Fibroblast of skin of scalp (primary cell): ENCODE measurements around the gene ASAP2.

Experiments used
- DNase-seq: peaks from one replicate; pipeline ENCODE4 v3.0.0-alpha.2; 2013

Gene ASAP2

DNA sequence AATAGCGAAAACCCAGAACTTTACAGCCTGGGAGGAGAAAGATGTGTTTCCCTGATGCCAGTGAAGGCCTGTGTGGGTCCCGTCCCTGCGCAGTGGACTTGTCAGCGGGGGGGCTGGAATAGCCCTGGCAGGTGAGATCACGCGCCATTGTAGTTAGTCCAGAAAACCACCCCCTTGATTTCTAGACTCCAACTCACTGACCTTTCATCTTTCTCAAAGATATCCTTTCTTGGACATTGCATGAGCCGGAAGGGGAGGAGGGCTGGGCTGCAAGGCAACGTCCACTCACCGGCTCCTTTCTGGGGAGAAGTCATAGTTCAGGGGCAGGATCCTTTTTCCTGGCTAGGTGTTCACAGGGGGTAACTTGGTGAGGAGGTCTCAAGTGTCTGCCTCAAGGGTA, 22.3 kb upstream of the ASAP2 start:
- no peak for DNase-seq

DNA sequence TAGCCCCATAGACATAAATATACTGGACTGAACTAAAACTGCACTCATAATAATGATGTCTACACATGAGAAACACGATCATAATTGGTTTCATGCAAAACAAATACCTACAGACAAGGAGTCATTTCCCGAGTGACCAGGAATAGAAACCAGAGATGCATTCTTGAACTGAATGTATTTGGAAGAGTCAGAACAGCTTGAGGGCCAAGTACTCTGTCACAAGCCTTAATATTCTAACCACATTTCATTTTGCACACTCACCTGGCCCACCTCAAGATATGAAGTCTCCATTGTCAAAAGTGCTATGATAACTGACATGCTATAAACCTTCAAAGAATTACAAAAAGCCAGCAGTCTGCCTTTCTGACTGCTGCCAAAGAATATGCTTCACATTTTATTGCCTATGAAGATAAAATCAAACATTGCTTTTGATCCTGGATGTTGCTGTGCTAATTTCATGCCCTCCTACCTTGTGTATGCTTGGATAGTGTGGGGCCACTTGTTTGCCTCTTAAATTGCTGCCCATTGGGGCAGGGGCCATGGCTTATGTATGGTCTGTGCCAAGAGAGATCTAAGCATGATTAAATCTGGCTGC, 18.9 kb upstream of the ASAP2 start:
- DNase-seq, result peak; percentile 47

DNA sequence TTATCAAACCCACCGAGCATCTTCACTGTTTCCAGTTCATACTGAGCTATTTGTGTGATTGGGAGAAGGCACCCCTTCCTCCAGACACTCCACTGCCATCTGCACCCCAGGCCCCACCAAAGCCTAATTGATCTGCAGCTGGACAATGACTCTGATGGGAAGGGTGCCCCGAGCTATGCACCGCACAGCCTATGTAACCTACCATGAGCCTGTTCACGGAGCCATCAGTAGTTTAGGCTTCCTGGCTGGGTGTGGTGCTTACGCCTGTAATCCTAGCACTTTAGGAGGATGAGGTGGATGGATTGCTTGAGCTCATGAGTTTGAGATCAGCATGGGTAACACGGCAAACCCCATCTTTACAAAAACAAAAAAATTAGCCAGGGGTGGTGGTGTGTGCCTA, 17.8 kb upstream of the ASAP2 start:
- no peak for DNase-seq

DNA sequence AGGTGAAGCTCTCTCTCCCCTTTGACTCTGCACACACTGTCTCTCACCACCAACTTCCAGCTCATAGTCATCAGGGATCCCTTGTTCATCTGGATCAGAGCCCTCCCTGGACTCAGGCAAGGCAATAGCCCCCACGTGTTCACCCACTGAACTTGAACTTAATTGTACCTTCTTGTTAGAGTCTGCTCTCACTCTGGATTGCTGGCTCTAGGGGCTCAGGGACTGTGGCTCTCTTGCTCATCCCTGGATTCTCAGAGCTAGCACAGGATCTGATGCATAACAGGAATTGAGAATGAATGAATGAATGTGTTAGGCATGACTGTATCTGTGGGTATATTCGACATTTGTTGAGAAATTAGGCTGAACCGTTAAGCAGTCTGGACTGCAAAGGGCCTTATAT, 16.7 kb upstream of the ASAP2 start:
- no peak for DNase-seq

DNA sequence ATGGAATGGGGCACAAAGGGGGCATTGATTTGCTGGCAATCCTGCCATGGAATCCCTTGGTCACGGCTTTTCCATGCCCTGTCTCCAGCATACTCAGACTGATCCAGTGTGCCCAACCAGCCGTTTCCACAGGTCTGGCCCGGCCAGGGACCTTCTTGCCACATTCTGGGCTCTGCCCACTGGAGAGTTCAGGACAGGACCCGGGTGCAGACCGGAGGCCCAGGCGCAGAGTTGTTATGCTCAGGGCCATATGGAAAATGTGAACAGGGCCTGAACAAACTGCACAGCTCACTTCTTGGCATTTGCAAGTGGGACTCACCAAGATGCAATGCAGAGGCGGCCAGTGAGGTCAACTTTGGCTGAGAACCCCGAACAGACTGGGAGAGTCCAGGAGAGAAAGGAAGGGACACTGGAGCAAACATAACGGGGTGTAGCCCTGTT, 15.6 kb upstream of the ASAP2 start:
- DNase-seq, result peak; percentile 93

DNA sequence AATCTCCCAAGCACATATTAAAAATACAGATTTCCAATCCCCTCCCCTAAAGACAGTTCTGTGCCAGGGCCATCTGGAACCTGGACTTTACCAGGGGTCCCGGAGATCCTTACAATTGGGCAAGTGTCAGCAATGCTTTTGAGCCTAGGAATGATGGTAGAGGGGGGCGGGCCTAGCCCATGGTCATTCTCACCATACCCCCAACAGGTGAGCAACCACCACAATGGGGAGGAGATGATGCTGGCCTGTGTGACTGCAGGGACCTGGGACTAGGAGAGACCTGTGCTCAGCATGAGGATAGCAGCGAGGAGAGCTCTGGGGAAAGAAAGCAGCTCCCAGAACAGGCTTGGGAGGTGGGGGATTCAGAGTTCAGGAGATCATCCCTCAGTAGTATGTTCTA, 13.9 kb upstream of the ASAP2 start:
- DNase-seq, result no peak

DNA sequence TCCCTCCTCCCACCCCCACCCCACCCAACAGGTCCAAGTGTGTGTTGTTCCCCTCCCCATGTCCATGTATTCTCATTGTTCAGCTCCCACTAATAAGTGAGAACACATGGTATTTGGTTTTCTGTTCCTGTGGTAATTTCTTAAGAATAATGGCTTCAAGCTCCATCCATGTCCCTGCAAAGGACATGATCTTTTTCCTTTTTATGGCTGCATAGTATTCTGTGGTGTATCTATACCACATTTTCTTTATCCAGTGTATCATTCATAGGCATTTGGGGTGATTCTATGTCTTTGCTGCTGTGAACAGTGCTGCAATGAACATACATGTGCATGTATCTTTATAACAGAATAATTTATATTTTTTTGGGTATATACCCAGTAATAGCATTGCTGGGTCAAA, 12.3 kb upstream of the ASAP2 start:
- DNase-seq, result no peak

DNA sequence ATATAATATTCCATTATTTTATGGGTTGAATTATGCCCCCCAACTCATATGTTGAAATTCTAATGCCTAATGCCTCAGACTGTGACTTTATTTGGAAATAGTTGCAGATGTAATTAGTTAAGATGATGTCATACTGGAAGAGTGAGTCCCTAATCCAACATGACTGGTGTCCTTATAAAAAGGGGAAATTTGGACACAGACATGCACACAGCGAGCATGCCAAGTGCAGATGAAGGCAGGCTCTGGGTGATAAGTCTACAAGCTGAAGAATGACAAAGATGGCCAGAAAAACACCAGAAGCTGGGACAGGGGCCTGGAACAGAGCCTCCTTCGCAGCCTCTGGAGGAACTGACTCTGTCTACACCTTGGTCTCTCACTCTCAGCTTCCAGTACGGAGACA, 10.0 kb upstream of the ASAP2 start:
- no peak for DNase-seq

DNA sequence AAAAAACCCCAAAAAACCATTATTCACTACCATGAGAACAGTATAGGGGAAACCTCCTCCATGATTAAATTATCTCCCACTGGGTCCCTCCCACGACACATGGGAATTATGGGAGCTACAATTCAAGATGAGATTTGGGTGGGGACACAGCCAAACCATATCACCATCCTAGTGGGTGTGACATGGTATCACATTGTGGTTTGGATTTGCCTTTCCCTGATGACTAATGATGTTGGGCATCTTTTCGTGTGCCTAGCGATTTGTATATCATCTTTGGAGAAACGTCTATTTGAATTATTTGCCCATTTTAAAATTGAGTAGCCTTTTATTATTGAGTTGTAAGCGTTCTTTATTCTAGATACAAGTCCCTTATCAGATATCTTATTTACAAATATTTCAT, 8.7 kb upstream of the ASAP2 start:
- no peak for DNase-seq

DNA sequence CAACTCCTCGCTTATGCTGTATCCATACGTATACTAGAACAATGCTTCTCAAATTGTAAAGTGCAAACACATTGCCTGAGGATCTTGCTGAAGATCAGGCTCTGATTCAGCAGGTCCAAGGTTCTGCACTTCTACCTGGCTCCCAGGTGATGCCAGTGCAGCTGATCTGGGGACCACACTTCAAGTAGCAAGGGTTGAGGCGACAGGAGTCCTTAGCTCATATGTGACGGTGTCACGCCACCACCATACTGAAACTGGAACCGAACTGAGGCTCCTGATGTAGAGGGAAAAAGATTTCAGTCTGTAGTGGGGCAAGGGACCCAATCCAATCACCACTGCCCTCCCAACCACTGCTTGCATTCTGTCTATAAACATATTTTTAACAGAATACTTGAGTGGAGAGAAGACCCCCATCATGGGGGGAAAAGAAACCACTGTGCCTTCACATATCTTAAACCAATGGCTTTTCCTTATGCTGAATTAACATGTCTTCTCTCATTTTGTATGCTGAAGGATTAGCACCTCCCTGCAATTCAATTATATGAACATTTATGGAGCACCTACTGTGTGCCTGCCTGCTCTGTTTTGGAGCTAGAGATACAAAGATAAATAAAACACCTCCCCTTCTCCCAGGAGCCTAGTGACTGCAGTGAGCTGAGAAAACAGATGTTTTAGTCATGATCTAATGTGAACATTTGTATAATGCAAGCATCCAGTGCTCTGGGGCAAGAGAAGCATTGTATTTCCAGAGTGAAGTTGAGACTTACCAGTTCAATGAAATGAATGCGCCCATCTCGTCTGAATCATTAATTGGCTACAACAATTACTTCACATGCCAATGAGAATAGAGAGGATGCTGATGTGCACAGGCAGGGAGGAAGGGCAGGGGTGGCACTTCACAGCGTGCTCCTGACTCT, 6.6 kb upstream of the ASAP2 start:
- peak; percentile 61 for DNase-seq

DNA sequence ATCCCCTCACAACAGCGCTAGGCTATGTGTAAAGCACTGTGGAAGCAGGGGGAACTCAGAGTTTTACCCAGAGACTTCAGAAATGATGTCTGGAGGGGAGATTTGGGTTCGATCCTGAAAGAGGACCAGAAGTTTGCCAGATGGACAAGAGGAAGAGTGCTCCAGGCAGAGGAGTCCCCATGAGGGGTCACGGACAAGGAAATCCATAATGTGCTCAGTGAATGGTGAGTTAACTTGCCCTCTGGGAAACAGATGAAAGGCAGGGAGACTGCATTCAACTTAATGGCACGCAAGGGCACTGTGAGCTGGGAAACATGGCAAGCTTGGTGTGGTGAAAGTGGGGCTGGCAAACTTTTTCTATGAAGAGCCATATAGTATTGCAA, 6.0 kb upstream of the ASAP2 start:
- DNase-seq, result no peak

DNA sequence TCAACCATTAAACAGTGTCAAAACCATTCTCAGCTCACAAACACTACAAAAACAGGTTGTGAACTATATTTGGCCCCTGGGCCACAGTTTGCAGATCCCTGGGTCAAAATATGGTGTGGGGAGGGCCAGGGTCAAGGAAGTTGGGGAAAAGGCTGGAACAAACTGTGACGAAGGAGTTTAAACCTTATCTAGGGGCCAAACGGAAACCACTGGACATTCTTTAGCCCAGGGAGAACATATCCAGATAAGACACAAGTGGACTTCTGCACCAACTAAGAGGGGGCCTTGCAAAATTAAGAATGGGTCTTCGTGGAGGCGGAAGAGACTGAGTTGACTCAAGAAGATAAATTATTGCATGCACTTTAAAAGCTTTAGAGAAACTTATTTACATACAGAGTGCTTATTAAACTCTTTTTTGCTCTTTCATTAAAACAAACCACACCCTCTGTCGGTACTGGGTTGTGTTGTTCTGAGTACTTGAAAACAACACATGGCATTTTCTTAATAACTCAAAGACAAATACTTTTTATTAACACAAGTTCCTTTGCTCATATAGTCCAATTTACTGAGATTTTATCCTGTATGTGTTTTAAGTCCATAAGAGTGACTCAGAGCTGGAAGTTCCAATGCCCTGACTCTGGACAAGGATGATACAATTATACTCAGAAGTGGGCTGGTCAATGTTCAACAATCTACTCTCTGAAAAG, 5.3 kb upstream of the ASAP2 start:
- DNase-seq, result peak; percentile 63

DNA sequence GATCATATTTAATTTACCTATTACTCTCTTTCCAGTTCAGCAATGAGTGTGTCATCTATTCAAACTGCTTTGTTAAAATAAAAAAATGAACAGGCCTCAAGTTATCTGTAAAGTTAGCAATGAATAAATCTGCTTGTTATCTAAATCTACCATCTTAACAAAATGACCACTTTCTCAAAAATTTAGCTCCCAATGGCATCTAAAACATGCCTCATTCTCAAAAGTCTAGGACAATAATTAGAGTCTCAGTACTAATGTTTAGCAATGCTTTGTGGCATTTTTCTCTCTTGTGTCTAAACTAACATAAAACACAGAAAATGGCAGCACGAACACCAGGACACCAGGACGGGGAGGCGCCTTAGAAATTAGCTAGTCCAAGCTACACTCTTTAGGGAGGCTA, 3.6 kb upstream of the ASAP2 start:
- no peak for DNase-seq

DNA sequence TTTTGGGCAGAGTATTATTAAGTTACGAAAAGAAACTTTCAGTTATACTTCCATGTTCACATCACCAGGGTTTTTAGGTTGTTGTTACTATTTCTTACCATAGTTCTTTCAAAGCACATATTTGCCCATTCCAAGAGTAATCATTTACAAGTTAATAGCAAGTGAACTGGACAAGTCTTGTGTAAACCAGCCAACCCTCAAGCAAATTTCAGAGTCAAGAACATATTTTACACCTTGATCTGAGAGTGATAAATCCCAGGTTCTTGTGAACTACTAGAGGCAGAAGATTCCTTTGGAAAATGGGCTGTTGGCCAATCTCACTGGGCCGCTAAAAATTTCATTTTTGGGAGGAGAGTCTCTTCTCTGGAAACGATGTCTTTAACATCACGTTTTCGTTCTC, 2.7 kb upstream of the ASAP2 start:
- no peak for DNase-seq

DNA sequence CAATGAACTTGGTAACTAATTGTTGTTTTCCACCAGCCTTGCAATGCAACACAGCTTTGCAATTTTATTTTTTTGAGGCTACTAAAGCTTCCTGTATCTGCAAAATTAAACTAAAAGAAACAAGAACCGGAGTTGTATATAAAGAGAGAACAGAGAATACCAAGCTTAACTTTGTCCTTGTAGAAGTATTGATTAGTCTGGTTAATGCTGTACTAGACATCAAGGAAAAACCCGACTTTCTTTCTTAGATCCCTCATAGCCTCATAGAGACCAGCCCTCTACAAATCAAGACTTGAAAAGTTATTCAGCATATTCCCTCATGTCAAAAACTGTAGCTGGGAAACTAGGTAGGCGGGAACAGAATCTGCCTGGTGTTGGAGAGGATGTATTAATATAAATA, 1.7 kb upstream of the ASAP2 start:
- DNase-seq, result no peak

DNA sequence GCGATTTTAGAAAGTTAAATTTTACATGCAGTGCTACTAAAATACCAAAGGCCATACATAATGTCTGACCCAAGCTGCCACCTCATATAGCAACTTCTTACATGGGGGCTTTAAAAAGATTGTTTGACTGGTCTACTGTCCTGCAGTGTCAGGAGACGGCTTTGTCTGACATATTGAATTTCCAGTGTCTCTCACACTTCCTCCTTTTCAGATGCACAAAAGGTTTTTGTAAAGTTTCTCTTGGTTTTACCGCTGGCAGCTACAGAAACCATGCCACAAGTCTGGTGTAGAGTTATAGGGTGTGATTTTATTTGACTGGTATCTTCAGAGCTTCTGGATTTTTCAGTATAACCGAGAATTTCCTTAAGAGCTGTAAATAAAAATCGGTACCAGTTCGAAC, 1.1 kb upstream of the ASAP2 start:
- no peak for DNase-seq

DNA sequence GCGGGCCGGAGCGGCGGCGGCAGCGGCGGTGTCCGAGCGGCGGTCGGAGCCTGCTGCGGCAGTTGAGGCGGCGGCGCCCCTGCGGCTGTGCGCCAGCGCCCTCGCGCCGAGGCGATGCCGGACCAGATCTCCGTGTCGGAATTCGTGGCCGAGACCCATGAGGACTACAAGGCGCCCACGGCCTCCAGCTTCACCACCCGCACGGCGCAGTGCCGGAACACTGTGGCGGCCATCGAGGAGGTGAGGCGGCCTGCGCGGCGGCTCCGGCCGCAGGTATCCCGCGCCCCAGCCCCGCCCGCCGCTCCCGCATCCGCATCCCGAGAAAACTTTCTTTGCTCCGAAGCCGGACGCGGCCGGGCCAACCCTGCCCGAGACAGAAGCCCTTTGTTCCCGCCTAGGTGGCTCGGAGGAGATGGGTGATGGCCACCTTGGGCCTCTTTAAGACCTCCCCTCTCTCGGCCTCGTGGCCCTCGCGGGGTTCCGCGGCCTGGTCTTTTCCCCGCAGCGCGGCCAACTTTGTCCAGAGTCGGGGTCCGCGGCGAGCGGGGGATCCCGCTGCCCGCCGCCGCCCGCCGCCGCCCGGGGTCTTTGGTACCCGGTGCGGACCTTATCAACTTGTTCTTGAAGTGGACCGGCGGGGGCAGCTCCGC, 504 bp downstream of the ASAP2 start:
- DNase-seq, result peak; percentile 35

DNA sequence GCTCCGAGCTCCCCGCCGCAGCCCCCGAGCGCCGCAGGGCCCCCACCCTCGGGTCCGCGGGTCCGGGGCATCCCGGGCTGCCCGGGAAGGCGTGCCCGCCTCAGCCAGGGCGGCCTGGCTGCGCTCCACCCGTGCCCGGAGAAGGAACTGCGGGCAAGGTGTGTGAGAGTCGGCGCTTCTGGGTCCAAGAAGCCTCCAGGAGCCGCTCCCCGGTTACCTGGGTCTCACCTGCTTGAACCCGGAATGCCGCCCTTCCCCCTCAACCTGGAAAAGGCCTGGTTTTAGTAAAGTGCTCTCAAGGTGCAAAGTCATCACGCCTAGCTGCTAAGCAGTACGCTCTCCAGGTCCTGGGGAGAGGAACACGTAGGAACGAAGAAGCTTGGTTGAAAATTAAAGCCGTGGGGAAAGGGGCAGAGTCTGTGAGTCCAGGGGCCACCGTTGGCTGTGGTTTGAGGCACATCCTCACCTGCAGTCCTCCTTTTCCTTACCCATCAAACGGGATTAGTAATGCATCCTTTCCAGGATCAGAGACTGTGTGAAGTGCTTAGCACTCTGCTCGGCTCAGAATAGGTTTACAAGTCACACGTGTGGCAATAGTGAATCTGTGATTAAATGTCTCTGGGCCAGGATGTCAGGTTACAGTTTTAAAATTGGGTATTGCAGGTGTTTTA, 1.2 kb downstream of the ASAP2 start:
- DNase-seq, result no peak

DNA sequence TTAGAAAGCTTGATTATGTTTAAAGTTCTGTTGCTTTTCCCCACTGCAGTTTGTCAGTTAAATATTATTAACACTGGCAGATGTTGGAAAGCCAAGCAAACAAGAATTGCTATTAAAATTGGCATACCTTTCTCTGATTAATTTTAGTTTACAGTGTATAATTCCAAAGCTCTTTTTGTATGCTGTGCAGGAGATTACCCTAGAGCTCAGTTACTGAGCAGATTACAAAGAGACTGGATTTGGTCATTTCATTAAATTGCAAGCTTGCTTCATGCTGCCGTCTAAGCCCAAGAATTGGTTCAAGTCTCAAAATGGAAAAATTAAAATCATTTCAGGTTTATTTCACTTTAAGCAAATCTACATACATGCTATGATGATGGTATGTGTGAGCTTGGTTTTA, 2.3 kb downstream of the ASAP2 start:
- no peak for DNase-seq

DNA sequence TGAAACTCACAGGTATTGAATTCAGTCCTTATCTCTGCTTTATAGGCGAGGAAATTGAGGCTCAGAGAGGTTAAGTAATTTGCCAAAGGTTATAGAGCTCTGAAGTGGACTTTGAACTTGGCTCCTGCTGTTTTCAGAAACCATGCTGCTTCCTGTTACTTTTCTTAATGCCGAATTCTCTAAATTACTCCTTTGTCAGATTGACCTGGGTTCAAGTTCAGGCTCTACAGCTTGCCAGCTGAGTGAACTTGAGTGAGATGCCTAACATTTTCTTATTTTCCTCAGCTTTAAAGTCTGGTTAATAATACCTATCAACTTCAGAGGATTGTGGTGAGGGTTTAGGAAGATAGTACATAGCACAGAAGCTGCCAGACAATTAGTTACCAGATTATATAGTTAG, 3.4 kb downstream of the ASAP2 start:
- DNase-seq, result no peak

DNA sequence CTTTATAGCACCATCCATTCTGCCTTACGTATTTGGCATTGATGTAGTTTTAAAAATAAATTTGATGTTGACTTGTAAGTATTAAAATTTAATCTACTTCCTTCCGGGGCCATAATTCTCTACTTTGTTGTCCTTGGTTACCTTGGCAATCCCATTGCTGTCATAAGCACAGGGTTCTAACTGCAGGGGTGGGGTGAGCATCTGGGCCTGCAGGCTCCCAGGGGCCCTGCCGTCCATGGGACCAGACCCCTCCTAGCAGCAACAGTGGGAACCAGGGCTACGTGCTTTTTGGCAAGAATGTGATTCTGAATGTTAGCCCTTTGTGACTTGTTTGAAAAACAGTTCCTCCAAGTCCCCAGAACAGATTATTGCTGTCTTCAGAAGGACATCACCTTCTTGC, 4.9 kb downstream of the ASAP2 start:
- no peak for DNase-seq

DNA sequence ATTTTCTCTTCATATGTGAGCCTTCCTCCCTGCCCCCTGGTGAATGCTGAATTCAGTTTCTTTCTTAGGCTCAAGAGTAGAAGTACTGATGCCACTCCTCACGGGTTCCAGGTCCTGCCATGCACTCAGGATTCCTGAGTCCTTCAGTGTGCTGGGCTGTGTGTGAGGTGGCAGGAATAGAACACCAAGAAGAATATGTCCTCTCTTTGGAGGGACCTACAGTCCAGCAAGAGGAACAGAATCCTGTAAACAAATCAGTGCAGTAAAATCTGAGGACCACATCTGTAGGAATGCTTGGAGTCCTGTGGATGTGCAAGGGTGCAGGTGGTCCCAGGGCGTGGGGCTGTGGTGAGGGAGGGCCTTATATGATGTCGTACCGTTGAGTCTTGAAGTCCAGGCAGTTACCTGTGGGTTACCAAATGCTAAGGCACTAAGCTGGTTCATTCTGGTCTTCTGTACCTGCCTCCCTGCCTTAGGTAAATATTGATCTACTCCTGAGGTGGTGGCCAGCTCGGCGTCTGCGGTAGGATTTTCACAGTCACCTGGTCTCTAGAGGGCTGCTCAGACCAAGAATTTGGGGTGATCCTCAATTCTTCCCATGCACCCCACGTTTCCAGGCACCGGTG, 5.5 kb downstream of the ASAP2 start:
- DNase-seq, result no peak
